Activated naive CD4-positive, alpha-beta T cell treated with Interleukin-2 at 50 U/mL for 16 hours (primary cell): ENCODE results near the gene TSPOAP1.

Experiments used
- DNase-seq: peaks from one replicate; pipeline ENCODE4 v3.0.0-alpha.2; 2020

The TSPOAP1 gene

DNA sequence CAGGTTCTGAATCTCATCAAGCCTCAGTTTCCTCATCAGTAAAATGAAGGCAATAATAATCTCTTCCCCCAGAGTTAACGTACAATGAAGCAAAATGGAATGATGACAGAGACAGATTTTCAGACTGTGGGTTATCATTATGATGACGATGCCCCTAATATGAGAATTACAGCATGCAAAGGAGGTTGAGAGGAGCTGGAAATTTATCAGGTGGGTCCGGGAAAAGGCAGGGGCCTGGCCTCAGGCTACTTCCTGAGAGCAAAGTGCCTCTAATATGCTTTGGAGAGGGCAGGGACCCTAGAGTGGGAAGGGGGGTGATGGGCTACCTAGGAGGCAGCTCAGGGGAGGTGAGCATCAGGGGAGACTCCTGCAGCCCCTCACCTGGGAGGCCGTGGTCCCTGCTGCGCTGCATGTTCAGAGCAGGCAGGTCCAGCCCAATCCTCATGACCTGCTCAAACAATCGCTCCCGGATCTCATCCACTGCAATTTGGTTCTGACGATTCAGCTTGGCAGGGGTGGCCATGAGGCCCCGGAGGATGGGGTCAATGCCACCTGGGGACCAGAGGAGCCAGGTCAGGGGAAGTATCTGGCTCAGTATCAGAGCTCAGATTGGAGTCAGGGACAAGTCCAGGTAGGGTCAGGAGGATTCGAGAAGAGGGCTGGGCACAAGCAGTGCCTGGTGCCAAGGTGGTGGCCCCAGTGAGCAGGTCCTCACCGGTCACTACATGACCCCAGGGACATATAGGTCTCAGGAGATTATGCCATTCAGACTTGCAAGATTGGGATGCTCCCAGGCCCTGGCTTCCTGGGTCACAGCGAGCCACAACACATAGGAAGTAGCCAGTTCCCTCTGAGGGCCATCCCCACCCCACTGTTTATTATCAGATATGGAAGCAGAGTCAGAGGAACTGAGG is 56.0 kb downstream of the TSPOAP1 start:
- DNase-seq: no peak

DNA sequence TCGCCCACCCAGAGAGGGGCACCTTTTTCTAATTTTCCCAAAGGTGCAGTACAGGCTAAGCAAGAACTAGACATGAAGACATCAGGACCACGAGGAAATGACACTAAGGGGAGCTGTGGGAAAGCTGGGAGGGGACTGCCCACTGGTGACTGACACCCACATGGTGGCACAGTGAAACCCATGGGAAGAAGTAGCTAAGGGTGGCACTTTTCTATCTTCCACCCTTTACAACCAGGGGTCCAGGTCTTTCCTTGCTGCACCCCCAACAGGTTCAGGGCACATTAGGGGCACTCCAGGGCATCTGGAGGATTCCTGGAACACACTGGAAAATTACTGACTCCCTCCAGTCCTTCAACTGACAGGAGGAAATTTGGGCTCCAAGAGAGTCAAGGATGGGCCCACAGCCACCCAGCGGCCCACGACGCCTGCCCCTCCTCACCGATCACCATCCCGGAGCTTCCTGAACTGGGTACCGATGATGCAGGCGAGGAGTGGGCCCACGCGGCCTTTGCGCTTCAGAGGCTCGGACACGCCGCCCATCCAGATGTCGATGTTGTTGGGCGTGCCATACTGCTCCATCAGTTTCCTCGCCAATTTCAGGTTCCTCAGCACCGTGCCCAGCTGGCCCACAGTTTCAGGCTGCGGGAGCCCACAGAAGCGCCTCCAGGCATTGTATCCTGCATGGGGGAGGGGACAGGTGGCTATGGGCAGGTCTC is 57.2 kb downstream of the TSPOAP1 start:
- no peak for DNase-seq

DNA sequence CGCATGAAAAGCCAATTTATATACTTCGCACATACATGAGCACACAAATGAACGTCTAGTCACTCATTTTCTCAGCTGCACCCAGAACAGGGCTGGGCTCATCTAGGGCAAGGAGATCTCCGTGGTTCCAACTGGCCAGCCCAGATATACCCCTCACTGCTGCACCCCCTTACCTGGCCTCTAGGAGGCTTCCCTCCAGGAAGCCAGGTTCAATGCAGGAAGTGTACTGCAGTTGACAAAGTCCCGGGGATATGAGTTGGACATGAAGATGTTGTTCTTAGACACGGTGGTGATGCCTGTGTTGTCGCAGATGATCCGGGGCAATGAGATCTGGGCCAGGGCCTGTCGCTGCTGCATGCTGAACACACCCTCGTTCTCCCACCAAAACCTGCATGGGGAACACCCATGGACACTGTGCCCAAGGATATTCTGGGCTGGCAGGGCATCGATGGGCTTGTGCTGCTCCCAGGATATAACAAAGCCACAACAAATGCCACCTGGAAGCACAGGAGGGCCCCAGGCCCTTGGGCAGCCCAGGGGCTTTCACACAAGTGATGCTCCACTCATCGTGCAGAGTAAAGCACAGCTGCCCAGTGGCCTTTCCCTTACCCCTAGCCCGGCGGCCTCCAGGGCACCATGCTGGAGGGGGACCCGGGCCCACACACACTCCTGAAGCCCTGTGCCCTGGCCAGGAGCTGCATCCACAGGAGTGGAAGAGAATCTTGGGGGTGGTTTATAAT is 57.9 kb downstream of the TSPOAP1 start:
- no peak for DNase-seq

DNA sequence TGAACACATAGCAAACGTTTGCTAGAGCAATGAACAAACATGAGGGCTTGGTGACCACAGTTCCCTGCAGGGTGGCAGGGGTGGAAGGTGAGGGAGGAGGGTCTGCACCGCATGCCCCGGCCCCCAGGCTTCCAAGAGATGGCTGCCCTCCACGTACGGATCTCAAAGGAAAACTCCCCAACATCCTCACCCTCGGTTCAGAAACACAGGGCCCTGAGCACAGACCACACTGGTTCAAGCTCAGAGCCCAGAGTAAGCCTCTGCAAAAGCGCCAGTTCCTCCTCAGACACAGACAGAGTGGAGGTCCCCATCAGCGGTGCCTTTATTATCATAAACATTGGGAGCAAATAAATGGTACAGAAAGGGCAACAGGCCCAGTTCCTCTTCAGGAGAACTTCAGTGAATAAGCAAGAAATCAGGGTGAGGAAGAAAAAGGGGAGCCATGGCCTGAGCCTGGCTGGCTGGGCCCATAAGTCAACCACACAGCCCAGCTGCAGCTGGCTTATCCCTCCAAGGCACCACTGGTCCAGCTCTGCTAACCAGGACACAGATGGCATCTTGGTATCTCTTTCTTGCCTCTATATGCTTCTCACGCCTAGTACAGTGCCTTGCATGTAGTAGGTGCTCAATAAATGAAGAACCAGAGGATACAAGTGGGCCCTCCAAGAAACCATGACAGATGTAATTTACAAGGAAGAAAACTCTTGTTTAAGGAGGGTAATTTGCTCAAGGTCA is 58.9 kb downstream of the TSPOAP1 start:
- DNase-seq: no peak

DNA sequence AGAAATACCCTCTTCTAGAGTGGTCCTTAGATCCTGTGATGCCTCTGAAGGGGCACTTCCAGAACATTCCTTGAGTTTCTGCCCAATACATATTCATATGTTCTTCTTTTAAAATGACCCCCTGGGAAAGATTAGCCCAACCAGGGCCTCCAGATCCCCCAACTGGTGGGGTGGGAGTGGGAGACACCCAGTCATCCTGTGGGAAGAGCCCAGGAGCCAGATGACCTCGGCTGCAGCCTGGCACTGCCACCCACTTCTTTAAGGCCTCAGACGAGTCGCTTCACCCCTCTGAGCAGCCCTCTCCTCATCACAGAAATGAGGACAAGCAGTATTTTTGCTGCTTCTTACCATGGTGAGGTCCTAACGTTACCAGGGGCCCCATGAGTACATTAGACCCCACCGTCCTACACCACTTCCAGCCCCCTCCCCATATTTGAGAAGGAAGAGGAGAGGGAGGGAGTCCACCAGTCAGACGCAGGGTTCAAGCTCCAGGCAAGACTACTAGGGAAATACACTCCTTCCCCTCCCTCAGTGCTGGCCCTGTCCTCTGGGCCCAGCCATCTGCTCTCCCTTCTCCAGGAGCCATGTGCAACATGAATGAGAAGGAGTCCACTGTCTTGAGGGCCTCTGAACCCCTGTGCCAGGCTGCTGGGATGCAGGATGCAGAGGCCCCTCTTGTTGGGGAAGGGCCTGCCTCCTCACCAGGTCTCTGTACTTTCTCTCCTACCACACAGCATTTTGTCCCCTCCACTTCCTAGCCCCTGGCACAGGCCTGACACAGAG is 59.6 kb downstream of the TSPOAP1 start:
- no peak for DNase-seq

DNA sequence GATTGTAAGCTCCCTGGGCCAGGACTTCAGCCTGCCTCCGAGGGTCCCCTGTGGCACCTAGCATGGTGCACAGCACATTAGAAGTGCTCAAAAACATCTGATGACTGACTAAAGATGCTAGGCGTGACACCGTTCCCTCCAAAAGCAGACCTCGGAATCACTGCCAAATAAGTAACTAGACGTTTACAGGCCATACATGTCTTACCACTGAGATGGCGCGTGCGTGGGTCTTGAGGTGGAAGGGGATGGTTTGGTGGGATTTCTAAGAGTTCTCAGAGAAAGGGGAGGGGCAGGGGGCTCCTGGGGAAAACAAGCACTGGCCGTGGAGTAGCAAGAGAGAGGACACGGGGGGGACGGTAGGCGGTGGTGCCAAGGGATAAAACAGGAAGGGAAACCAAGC is 60.3 kb downstream of the TSPOAP1 start:
- no peak for DNase-seq

DNA sequence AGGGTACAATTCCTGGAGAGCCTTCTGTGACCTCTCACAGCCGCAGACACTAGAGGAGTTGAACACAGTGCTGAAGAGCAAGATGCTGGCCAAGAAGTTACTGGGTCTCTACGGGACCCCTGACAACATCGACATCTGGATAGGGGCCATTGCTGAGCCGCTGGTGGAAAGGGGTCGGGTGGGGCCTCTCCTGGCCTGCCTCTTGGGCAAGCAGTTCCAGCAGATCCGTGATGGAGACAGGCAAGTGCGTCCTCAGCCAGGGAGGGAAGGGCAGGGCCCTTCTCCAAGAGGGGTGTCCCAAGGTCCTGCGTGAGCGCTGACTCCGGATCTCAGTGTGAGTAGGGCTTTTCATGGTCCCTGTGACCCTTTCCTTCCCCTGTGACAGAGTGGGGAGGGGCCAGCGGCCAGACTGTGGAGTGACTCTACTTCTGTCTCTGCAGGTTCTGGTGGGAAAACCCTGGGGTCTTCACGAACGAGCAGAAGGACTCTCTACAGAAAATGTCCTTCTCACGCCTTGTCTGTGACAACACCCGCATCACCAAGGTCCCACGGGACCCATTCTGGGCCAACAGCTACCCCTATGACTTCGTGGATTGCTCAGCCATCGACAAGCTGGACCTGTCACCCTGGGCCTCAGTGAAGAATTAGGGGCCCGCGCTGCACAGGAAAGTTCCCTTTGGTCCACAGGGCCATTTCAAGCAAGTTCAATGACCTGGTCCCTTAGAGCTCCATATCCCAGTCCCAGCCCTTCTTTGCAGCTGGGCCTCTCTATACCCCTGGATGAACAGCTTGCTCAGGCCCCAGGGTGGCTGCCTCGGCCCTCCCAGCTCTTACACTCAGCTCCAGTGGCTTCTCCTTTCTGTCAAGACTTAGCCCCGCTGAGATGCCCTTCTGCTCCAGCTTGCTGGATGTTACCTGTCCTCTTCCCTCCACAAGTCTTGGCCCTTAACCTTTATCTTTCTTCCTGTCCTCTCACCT is 61.0 kb downstream of the TSPOAP1 start:
- DNase-seq: no peak

DNA sequence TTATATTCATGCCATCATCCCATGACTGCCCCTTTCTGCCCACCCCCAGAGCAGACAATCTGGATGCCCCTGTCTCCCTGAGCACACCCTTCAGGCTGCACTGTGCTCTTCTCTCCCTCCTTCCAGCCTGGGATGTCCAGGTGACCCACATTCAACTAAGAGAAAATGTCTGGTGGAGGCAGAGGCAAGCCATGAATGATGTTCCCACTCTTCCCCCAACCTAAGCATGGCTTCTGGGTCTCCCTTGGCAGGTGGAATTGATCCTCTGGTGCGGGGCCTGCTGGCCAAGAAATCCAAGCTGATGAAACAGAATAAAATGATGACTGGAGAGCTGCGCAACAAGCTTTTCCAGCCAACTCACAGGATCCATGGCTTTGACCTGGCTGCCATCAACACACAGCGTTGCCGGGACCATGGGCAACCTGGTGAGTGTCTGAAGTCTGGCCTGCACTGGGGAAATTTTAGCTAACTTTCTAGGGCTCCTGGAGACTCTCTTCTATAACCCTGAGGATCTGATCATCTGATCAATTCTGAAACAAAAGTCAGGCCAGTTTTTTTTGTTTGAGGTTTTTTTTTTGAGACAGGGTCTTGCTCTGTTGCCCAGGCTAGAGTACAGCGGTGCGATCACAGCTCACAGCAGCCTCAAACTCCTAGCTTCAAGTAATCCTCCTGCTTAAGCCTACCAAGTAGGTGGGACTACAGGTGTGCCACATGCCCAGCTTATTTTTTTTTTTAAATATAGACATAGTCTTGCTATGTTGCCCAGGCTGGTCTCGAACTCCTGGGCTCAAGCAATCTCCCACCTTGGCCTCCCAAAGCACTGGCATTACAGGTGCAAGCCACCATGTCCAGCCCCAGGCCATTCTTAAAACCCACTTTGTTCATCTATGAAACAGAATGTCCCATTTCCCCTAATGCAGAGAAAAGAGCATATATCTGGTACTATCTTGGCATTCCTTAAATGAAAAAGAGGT is 62.4 kb downstream of the TSPOAP1 start:
- DNase-seq: no peak

DNA sequence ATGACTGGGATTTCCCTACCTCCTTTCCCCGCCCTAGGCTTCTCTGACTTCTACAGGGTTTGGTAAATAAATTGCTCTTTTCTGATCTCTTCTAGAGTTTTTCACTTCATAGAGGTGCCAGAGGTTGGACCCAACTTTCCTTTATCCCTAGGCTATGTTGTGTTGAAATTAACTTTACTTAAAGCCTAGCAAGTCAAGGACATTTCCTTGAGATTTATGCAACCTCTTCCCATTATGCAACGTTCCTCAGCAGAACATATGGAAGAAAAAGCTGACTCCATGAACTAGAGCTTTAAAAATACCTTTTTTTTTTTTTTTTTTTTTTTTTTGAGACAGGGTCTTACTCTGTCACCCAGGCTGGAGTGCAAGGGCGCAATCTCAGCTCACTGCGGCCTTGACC is 63.3 kb downstream of the TSPOAP1 start:
- DNase-seq: no peak

DNA sequence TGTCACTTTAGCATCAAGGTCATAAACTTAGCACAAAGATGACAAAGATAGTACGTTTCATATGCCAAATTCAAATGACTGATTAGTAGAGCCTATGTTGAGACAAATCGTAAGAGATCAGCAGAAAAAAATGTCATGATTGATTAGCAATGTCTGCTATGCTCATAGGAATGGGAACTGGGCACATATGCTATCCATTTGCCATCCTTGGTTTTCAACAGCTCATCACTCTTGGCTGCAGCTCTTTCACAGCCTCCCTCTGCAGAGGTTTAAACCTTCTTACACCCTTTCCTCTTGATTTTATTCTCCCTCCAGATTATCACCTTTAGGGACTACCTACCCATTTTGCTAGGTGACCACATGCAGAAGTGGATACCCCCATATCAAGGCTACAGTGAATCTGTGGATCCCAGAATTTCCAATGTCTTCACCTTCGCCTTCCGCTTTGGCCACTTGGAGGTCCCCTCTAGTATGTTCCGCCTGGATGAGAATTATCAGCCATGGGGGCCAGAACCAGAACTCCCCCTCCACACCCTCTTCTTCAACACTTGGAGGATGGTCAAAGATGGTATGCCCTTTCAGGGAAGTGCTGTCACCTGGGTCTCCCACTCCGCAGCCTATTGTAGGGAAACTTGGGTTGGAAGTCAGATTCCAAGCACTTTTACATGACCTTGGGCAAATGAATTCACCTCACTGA is 64.0 kb downstream of the TSPOAP1 start:
- DNase-seq: no peak

DNA sequence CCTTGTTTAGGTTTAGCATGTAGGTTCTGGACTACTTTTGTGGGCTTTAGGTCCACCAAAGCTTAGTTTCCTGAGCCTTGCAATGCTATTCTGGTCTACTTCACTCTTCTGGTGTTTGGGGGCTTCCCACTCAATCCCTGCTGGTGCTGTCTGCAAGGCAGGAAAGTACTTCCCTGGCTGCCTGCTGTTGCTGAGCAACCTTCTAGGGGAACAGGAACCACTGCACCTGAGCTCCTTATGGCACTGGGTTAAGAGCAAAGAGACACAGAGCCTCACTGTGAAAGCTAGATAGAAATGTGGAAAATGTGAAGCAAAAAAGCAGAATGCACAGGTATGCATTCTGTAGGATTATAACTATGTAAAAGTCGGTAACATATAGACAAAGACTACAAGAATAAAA is 64.8 kb downstream of the TSPOAP1 start:
- DNase-seq: no peak

DNA sequence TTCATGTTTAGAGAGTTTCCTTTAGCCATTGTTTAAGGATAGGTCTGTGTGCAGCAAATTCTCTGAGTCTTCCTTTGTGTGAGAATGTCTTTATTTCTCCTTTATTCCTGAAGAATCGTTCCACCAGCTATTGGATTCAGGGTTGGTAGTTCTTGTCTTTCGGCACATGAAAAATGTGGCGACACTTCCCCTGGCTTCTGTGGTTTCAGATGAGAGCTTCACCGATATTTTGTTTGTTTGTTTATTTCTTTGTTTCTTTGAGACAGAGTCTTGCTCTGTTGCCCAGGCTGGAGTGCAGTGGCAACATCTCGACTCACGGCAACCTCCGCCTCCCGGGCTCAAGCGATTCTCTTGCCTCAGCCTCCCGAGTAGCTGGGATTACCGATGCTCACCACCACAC is 66.4 kb downstream of the TSPOAP1 start:
- no peak for DNase-seq

DNA sequence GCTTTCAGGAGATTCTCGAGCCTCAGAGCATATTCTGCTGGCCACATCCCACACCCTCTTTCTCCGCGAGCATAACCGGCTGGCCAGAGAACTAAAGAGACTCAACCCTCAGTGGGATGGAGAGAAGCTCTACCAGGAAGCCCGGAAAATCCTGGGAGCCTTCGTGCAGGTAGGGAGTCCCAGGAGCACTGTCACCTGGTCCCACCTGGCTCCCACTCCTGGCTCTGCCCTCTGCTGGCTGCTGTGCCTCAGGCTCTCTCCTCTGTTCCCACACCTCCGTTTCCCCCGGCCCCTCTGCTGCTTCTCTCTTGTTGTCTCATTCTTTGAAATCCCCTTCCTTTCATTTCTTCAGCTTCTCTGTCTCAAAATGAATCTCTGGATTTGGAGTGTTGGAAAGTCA is 73.8 kb downstream of the TSPOAP1 start:
- no peak for DNase-seq

DNA sequence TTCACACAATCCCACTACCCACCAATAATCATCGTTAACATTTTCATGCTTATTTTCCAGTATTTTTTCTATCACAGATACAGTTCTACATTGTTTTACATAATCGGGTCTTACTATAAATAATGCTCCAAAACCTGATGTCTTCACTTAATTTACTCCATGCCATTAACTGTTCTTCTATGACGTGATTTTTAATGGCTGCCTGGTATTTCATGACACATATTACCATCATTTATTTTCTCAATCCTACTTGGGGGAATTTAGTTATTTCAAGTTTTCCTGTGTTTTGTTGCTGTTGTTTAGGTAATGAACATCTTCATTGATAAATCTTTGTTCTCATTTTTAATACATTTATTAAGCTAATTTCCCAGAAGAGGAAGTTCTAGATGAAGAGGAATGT is 75.5 kb downstream of the TSPOAP1 start:
- DNase-seq: no peak

DNA sequence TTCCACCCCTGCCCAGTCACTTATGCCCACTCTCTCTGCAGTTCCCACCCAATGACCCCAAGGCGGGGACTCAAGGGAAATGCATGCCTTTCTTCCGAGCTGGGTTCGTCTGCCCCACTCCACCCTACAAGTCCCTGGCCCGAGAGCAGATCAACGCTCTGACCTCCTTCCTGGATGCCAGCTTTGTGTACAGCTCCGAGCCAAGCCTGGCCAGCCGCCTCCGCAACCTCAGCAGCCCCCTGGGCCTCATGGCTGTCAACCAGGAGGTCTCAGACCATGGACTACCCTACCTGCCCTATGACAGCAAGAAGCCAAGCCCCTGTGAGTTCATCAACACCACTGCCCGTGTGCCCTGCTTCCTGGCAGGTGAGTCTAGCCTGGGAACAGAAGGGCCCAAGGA is 76.5 kb downstream of the TSPOAP1 start:
- DNase-seq: no peak
